ENCODE measurements around the gene CCSER1.

- TF ChIP-seq CTCF (IDR thresholded peaks at IDR 0.05) (no peak), POLR2A (IDR thresholded peaks at IDR 0.05) (no peak), POLR2AphosphoS5 (IDR thresholded peaks at IDR 0.05) (no peak)
These were observed 1246.4 kb downstream of the CCSER1 start for GRCh38 chr4:91373546-91373945.

All from upper lobe of left lung (tissue), 4 donors.